ENCODE data around the gene SLC25A40.
"Not testable (repeated sequence)": the region's sequence is repeated elsewhere in the genome, so short reads cannot be mapped to it uniquely, and the experiment has no call there.

Gene SLC25A40

GRCh38 chr7:87850836-87851593 lies 25.1 kb downstream of the SLC25A40 start:
- FAIRE-seq (no peak), DNase-seq (ENCODE audit: insufficient read length, low spot score) (no peak)
- no peak for TF ChIP-seq POLR2A (IDR thresholded peaks at IDR 0.05; ENCODE audit: low read depth, low read length)

GRCh38 chr7:87837597-87837996 lies 38.6 kb downstream of the SLC25A40 start:
- DNase-seq (ENCODE audit: insufficient read length, low spot score) (no peak), FAIRE-seq (no peak)
- TF ChIP-seq POLR2A (IDR thresholded peaks at IDR 0.05; ENCODE audit: low read depth, low read length), result no peak

GRCh38 chr7:87833130-87833529 lies 43.0 kb downstream of the SLC25A40 start:
- DNase-seq (ENCODE audit: insufficient read length, low spot score) (no peak), FAIRE-seq (no peak)
- no peak for TF ChIP-seq POLR2A (IDR thresholded peaks at IDR 0.05; ENCODE audit: low read depth, low read length)

- no peak for FAIRE-seq
- no peak for DNase-seq (ENCODE audit: insufficient read length, low spot score)
- TF ChIP-seq POLR2A (IDR thresholded peaks at IDR 0.05; ENCODE audit: low read depth, low read length), result no peak
Measured at GRCh38 chr7:87831097-87831496, 45.1 kb downstream of the SLC25A40 start.

GRCh38 chr7:87828383-87828782 lies 47.8 kb downstream of the SLC25A40 start:
- not testable (repeated sequence) for FAIRE-seq; DNase-seq (ENCODE audit: insufficient read length, low spot score)

- FAIRE-seq; DNase-seq (ENCODE audit: insufficient read length, low spot score): not testable (repeated sequence)
Measured at GRCh38 chr7:87825369-87825768, 50.8 kb downstream of the SLC25A40 start.

- FAIRE-seq; DNase-seq (ENCODE audit: insufficient read length, low spot score): not testable (repeated sequence)
Measured at GRCh38 chr7:87822056-87822455, 54.1 kb downstream of the SLC25A40 start.

- DNase-seq (ENCODE audit: insufficient read length, low spot score) (no peak), FAIRE-seq (no peak)
- TF ChIP-seq POLR2A (IDR thresholded peaks at IDR 0.05; ENCODE audit: low read depth, low read length), result no peak
Measured at GRCh38 chr7:87818336-87818735, 57.8 kb downstream of the SLC25A40 start.

- no peak for TF ChIP-seq POLR2A (IDR thresholded peaks at IDR 0.05; ENCODE audit: low read depth, low read length)
- no peak for DNase-seq (ENCODE audit: insufficient read length, low spot score)
- FAIRE-seq, result no peak
Measured at GRCh38 chr7:87816389-87816788, 59.8 kb downstream of the SLC25A40 start.

GRCh38 chr7:87810726-87811125 lies 65.4 kb downstream of the SLC25A40 start:
- FAIRE-seq (no peak), DNase-seq (ENCODE audit: insufficient read length, low spot score) (no peak)
- no peak for TF ChIP-seq POLR2A (IDR thresholded peaks at IDR 0.05; ENCODE audit: low read depth, low read length)

GRCh38 chr7:87810130-87810529 lies 66.0 kb downstream of the SLC25A40 start:
- FAIRE-seq (no peak), DNase-seq (ENCODE audit: insufficient read length, low spot score) (no peak)
- TF ChIP-seq POLR2A (IDR thresholded peaks at IDR 0.05; ENCODE audit: low read depth, low read length), result no peak

- DNase-seq (ENCODE audit: insufficient read length, low spot score) (no peak), FAIRE-seq (no peak)
- no peak for TF ChIP-seq POLR2A (IDR thresholded peaks at IDR 0.05; ENCODE audit: low read depth, low read length)
Measured at GRCh38 chr7:87806150-87806549, 70.0 kb downstream of the SLC25A40 start.

GRCh38 chr7:87797798-87798403 lies 78.3 kb downstream of the SLC25A40 start:
- peak; percentile 2 for DNase-seq (ENCODE audit: insufficient read length, low spot score)
- TF ChIP-seq POLR2A (IDR thresholded peaks at IDR 0.05; ENCODE audit: low read depth, low read length), result no peak
- peak; percentile 87 for FAIRE-seq

GRCh38 chr7:87797395-87797794 lies 78.8 kb downstream of the SLC25A40 start:
- FAIRE-seq, result no peak
- no peak for TF ChIP-seq POLR2A (IDR thresholded peaks at IDR 0.05; ENCODE audit: low read depth, low read length)
- DNase-seq (ENCODE audit: insufficient read length, low spot score), result no peak

GRCh38 chr7:87785368-87785995 lies 90.7 kb downstream of the SLC25A40 start:
- TF ChIP-seq POLR2A (IDR thresholded peaks at IDR 0.05; ENCODE audit: low read depth, low read length), result no peak
- DNase-seq (ENCODE audit: insufficient read length, low spot score) (no peak), FAIRE-seq (no peak)

Measured in H54 (cell line).